Activated naive CD8-positive, alpha-beta T cell treated with anti-CD3 and anti-CD28 coated beads, Interleukin-2, amount 50 U/mL, for 24 hours (primary cell): ENCODE measurements around the gene CA11.
"Not testable (repeated sequence)": the region's sequence is repeated elsewhere in the genome, so short reads cannot be mapped to it uniquely, and the experiment has no call there.

Source experiments
- ATAC-seq: fragments of 150-1000 bp; cut with Tn5 transposase; one replicate; pipeline ENCODE4 v1.10.0; 2021
- DNase-seq: peaks from one replicate; pipeline ENCODE4 v3.0.0; 2021
- H3K27ac Mint-ChIP-seq: one replicate; pipeline ENCODE4 v1.8.0; 2021; ENCODE audit warnings: mild to moderate bottlenecking, mixed read lengths
- H3K27me3 Mint-ChIP-seq: one replicate; pipeline ENCODE4 v1.8.0; 2021; ENCODE audit warnings: mixed read lengths
- H3K36me3 Mint-ChIP-seq: one replicate; pipeline ENCODE4 v1.8.0; 2021; ENCODE audit warnings: low read depth, mixed read lengths
- H3K4me1 Mint-ChIP-seq: one replicate; pipeline ENCODE4 v1.8.0; 2021; ENCODE audit warnings: mixed read lengths
- H3K4me3 Mint-ChIP-seq: one replicate; pipeline ENCODE4 v1.8.0; 2021; ENCODE audit warnings: mild to moderate bottlenecking, moderate library complexity, mixed read lengths
- H3K9me3 Mint-ChIP-seq: one replicate; pipeline ENCODE4 v1.8.0; 2021; ENCODE audit warnings: mixed read lengths

CA11 gene

DNA sequence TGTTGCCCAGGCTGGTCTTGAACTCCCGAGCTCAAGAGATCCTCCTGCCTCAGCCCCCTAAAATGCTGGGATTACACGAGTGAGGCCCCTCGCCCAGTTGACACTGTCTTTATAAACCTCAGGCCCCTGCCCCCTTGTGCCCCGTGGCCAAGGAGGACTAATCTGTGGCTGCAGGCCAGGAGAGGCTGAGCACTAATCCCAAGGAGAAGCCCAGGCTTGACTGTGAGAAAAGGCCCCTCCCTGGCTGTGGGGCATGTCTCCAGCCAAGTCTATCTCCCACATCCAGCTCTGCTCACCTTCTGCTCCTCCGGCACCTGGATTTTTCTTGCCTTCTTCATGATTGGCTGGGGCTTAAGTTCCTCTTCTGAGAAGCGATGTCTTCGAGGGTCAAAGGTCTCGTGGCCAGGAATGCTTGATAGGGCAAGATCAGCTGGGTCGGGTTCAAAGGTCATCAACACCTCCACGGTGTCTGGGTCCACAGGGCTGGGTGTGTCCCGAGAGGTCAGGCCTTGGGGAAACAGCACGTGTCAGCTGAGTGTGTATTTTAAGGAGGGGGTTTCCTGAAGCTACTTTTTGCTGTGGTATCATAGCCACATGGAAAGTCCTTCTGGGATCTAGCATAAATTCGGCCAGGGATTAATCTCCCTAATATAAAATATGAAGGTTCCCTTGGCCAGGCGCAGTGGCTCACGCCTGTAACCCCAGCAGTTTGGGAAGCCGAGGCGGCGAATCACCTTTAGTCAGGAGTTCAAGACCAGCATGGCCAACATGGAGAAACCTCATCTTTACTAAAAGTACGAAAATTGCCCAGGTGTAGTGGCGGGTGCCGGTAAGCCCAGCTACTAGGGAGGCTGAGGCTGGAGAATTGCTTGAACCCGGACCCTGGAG lies 12.6 kb downstream of the CA11 start:
- Mint-ChIP-seq H3K27ac (peak overlapping the region; percentile 47), H3K36me3 (peaks cover 5% of the 10 kb centered on the region), H3K4me3 (no peak overlapping the region), H3K27me3 (peaks cover 2% of the 10 kb centered on the region), H3K9me3 (no peaks in the 10 kb centered on the region), H3K4me1 (peaks cover 54% of the 10 kb centered on the region)
- no peak for DNase-seq
- ATAC-seq: no peak

DNA sequence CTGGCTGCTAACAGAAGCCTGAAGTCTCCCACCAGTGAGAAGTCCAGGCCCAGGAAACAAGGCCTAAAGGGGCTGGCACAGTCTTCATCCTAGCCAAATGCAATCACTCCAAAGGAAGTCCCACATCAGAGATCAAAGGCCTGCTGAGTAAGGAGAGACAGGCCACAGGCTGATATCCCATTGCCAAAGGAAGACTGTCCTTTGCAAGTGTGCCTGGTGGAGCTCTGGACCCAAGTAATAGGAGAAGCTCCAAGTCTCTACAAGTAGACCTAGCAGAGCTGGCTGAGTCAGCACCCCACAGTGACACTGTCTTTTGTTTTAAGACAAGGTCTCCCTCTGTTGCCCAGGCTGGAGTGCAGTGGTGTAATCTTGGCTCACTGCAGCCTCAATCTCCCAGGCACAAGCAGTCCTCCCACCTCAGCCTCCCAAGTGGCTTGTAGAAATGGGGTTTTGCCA lies 13.3 kb downstream of the CA11 start:
- no peaks in the 10 kb centered on the region for H3K9me3 Mint-ChIP-seq
- peaks cover 5% of the 10 kb centered on the region for H3K36me3 Mint-ChIP-seq
- H3K4me1 Mint-ChIP-seq: peaks cover 47% of the 10 kb centered on the region
- ATAC-seq: no peak
- H3K27ac Mint-ChIP-seq: peak overlapping the region; percentile 52
- no peak overlapping the region for H3K4me3 Mint-ChIP-seq
- DNase-seq: no peak
- H3K27me3 Mint-ChIP-seq: peaks cover 2% of the 10 kb centered on the region

DNA sequence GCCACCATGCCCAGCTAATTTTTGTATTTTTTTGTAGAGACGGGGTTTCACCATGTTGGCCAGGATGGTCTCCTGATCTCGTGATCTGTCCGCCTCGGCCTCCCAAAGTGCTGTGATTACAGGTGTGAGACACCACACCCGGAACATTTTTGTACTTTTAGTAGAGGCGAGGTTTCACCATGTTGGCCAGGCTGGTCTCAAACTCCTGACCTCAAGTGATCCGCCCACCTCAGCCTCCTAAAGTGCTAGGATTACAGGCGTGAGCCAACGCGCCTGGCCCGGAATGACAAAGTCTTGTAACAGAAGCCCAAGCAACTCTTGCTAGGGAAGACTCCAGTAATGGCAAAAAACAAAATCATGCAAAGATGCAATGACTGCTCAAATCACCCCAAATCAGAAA lies 13.7 kb downstream of the CA11 start:
- H3K9me3 Mint-ChIP-seq, H3K27me3 Mint-ChIP-seq, H3K36me3 Mint-ChIP-seq, DNase-seq, ATAC-seq, H3K4me3 Mint-ChIP-seq: not testable (repeated sequence)
- H3K4me1 Mint-ChIP-seq: peaks cover 44% of the 10 kb centered on the region
- H3K27ac Mint-ChIP-seq: peak overlapping the region; percentile 52

DNA sequence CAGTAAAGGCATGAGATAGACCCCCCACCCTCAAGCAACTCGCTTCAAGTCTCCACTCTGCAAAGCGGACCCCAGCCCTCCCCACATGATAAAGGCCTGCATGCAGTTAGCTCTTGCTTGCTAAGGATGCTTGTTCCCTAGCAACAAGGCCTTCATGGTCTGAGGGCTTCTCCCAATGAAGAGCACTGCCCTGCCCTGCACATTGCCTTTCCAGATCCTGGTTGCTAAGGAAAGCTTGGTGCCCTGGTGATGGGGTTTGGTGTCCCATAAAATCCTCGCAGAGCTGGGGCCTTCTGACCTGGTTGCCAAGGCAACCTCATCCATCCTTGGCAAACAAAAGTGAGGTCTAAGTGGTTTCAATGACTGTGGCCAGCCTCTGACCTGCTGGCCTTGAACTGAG lies 14.8 kb downstream of the CA11 start:
- Mint-ChIP-seq H3K27me3 (peaks cover 2% of the 10 kb centered on the region), H3K27ac (no peak overlapping the region), H3K36me3 (peaks cover 8% of the 10 kb centered on the region), H3K9me3 (no peaks in the 10 kb centered on the region), H3K4me3 (no peak overlapping the region), H3K4me1 (peaks cover 51% of the 10 kb centered on the region)
- ATAC-seq: no peak
- no peak for DNase-seq

DNA sequence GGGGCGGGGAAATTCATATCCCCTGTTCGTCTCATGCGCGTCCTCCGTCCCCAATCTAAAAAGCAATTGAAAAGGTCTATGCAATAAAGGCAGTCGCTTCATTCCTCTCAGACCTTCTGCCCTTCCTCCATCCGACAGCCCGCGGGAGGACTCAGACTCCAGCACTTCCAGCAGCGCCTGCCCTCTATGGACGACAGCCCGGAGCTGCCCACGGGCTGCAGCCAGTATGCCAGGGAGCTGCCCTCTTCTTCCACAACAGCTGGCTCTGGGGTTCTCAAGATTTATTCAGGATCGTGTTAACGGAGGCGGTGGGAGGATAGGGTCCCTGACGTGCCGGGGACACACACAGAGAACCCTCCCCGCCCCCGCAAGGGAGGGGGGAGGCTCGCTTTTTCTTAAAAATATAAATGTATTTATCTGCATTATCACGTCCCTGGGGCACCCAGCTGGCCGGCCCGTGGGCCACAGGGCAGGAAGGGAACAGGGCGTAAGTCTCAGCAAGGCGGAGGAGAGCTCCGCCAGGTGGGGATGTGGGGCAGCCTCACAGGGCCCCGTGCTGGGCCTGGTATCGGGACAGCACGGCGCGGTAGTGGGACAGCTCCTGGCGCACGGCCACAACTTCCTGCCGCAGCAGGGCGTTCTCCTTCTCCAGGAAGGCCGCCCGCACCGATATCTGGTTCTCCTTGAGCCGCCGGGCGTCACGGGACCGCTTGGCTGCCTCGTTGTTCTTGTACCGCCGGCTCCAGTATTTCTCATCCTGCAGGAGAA lies 15.5 kb downstream of the CA11 start:
- Mint-ChIP-seq H3K4me1 (peaks cover 47% of the 10 kb centered on the region), H3K4me3 (no peak overlapping the region), H3K36me3 (peaks cover 8% of the 10 kb centered on the region), H3K27me3 (no peaks in the 10 kb centered on the region), H3K27ac (no peak overlapping the region), H3K9me3 (no peaks in the 10 kb centered on the region)
- DNase-seq (no peak), ATAC-seq (no peak)

DNA sequence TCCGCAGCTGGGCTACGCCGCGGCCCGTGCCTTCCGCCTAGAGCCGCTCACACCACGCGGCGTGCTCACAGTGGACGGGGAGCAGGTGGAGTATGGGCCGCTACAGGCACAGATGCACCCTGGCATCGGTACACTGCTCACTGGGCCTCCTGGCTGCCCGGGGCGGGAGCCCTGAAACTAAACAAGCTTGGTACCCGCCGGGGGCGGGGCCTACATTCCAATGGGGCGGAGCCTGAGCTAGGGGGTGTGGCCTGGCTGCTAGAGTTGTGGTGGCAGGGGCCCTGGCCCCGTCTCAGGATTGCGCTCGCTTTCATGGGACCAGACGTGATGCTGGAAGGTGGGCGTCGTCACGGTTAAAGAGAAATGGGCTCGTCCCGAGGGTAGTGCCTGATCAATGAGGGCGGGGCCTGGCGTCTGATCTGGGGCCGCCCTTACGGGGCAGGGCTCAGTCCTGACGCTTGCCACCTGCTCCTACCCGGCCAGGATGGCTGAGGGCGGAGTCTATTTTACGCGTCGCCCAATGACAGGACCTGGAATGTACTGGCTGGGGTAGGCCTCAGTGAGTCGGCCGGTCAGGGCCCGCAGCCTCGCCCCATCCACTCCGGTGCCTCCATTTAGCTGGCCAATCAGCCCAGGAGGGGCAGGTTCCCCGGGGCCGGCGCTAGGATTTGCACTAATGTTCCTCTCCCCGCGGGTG lies 16.2 kb downstream of the CA11 start:
- H3K36me3 Mint-ChIP-seq: peaks cover 13% of the 10 kb centered on the region
- peak; percentile 47 for DNase-seq
- no peak overlapping the region for H3K4me3 Mint-ChIP-seq
- H3K9me3 Mint-ChIP-seq: no peaks in the 10 kb centered on the region
- peaks cover 47% of the 10 kb centered on the region for H3K4me1 Mint-ChIP-seq
- no peak for ATAC-seq
- no peak overlapping the region for H3K27ac Mint-ChIP-seq
- H3K27me3 Mint-ChIP-seq: no peaks in the 10 kb centered on the region

DNA sequence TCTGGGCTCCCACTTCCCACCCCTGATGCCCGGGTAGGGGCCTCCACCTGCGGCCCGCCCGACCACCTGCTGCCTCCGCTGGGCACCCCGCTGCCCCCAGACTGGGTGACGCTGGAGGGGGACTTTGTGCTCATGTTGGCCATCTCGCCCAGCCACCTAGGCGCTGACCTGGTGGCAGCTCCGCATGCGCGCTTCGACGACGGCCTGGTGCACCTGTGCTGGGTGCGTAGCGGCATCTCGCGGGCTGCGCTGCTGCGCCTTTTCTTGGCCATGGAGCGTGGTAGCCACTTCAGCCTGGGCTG lies 16.7 kb downstream of the CA11 start:
- Mint-ChIP-seq H3K36me3 (peaks cover 13% of the 10 kb centered on the region), H3K27me3 (no peaks in the 10 kb centered on the region), H3K9me3 (no peaks in the 10 kb centered on the region), H3K4me1 (peaks cover 47% of the 10 kb centered on the region), H3K4me3 (no peak overlapping the region), H3K27ac (no peak overlapping the region)
- ATAC-seq (no peak), DNase-seq (no peak)

DNA sequence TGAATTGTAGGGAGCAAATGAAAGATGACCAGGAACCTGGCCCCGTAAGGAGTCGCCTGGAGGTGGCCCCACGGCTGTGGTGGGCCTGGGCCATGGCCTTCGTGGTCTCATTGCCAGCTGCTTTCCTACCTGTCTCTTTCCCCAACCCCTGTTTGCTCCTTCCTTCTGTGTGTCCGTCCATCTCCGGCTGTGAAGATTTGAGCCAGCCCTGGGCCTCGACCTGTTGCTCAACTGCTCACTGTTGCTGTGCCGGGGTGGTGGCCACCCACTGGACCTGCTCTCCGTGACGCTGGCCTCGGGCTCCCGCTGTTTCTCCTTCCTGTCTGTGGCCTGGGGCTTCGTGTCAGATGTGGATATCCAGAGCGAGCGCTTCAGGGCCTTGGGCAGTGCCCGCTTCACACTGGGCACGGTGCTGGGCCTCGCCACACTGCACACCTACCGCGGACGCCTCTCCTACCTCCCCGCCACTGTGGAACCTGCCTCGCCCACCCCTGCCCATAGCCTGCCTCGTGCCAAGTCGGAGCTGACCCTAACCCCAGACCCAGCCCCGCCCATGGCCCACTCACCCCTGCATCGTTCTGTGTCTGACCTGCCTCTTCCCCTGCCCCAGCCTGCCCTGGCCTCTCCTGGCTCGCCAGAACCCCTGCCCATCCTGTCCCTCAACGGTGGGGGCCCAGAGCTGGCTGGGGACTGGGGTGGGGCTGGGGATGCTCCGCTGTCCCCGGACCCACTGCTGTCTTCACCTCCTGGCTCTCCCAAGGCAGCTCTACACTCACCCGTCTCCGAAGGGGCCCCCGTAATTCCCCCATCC lies 17.3 kb downstream of the CA11 start:
- no peak overlapping the region for H3K27ac Mint-ChIP-seq
- H3K36me3 Mint-ChIP-seq: peaks cover 15% of the 10 kb centered on the region
- H3K9me3 Mint-ChIP-seq: no peaks in the 10 kb centered on the region
- peaks cover 46% of the 10 kb centered on the region for H3K4me1 Mint-ChIP-seq
- H3K4me3 Mint-ChIP-seq: no peak overlapping the region
- ATAC-seq (no peak), DNase-seq (no peak)
- no peaks in the 10 kb centered on the region for H3K27me3 Mint-ChIP-seq

DNA sequence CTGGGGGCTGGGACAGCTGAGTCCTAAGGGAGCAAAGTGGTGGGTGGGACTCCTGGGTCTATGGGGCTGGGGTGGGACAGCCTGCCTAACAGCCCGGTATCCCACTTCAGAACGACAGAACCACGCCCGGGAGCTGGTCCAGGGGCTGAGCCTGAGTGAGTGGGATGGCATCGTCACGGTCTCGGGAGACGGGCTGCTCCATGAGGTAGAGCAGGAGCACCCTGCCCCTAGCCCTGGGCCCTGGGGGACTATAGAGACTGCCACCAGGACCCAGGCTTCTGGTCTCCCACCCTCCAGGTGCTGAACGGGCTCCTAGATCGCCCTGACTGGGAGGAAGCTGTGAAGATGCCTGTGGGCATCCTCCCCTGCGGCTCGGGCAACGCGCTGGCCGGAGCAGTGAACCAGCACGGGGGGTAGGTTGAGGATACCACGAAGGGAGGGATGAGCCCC lies 18.1 kb downstream of the CA11 start:
- peaks cover 20% of the 10 kb centered on the region for H3K36me3 Mint-ChIP-seq
- H3K27ac Mint-ChIP-seq: no peak overlapping the region
- DNase-seq (no peak), ATAC-seq (no peak)
- H3K4me1 Mint-ChIP-seq: peaks cover 44% of the 10 kb centered on the region
- H3K27me3 Mint-ChIP-seq: no peaks in the 10 kb centered on the region
- H3K9me3 Mint-ChIP-seq: no peaks in the 10 kb centered on the region
- H3K4me3 Mint-ChIP-seq: no peak overlapping the region

DNA sequence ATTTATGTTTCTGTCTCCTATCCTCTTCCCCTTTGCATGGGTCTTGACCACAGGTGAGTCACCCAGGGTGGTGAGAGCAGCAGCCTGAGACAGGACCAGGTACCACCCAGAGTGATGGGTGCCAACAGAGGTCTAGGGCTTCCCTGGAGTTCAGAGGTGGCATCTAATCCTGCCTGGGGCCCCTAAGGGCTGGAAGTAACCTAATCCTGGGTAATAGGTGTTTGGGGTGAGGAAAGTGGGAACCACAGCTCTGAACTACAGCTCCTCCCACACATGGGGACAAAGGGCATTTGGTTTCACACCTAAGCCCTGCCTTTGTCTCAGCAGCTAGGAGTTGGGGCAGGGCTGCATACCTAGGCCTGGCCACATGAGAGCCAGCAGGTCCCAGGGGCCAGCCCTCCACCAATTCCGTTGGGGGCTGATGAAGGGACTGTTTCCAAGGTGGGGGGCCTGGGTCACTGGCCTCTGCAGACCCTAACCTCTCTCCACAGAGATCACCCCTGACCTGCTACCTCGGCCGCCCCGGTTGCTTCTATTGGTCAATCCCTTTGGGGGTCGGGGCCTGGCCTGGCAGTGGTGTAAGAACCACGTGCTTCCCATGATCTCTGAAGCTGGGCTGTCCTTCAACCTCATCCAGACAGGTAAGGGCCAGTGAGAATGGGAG lies 18.7 kb downstream of the CA11 start:
- no peaks in the 10 kb centered on the region for H3K9me3 Mint-ChIP-seq
- peaks cover 42% of the 10 kb centered on the region for H3K4me1 Mint-ChIP-seq
- DNase-seq: peak; percentile 49
- no peak overlapping the region for H3K4me3 Mint-ChIP-seq
- peak overlapping the region; percentile 68 for H3K27ac Mint-ChIP-seq
- ATAC-seq: peak; percentile 63
- H3K36me3 Mint-ChIP-seq: peaks cover 21% of the 10 kb centered on the region
- H3K27me3 Mint-ChIP-seq: no peaks in the 10 kb centered on the region

DNA sequence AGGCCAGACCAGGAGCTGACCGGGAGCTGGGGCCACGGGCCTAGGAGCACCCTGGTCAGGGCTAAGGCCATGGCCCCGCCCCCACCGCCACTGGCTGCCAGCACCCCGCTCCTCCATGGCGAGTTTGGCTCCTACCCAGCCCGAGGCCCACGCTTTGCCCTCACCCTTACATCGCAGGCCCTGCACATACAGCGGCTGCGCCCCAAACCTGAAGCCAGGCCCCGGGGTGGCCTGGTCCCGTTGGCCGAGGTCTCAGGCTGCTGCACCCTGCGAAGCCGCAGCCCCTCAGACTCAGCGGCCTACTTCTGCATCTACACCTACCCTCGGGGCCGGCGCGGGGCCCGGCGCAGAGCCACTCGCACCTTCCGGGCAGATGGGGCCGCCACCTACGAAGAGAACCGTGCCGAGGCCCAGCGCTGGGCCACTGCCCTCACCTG lies 20.1 kb downstream of the CA11 start:
- Mint-ChIP-seq H3K27me3 (no peaks in the 10 kb centered on the region), H3K36me3 (peaks cover 28% of the 10 kb centered on the region), H3K9me3 (no peaks in the 10 kb centered on the region), H3K4me1 (peaks cover 44% of the 10 kb centered on the region), H3K4me3 (no peak overlapping the region), H3K27ac (no peak overlapping the region)
- DNase-seq (no peak), ATAC-seq (no peak)

DNA sequence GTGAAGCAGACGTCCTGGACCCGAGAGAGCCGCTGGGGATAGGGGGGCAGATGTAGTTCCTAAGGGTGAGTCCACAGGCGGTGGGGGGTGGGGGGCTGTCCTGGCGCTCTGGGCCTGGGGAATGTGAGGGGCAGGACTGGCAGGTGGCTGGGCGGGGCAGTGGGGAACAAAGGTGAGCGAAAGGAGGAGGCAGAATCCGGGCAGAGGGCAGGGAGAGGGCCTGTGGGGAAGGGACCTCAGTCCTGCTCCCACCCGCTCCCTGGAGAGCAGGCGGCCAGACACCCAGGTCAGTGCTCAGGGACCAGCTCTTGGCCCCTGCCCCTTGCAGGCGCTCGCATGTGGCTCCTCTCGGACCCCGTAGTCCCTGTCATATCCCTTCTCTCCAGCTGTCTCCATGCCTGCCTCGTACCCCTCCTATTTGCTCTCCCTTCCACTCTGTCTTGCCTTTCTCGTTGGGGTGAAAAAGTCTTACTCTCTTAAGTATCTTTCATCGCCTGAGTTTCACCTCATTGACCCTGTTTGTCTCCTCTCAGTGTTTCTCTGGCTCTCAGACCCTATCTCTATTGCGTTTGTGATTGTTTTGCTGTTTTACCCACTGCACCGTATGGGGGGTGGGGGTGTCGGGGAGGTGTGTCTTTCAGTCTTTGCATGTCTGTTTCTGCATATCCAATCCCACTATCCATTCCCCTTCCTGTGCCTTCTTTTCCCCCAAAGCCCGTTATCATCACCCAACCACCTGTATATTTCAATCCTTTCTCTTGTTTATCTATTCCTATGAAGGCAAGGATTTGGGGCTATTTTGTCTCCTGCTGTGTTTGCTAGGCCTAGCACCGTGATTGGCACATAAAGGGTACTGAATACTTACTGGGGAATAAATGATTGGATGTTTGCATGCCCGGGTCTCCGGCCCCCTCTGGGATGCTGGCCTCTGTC lies 20.9 kb downstream of the CA11 start:
- Mint-ChIP-seq H3K4me3 (peak overlapping the region; percentile 80), H3K4me1 (peaks cover 46% of the 10 kb centered on the region), H3K27ac (no peak overlapping the region), H3K27me3 (no peaks in the 10 kb centered on the region), H3K36me3 (peaks cover 31% of the 10 kb centered on the region), H3K9me3 (no peaks in the 10 kb centered on the region)
- DNase-seq (no peak), ATAC-seq (no peak)
